HEK293 (cell line): Measurements from ENCODE around the gene MCIDAS.

Experiments used
- BCL11B ChIP-seq: fragments of 450-650 bp; formaldehyde crosslinking; IDR thresholded peaks from 2 replicates; pipeline ENCODE4 v1.5.1; 2016; ENCODE audit warnings: low read depth, missing biosample characterization, missing genetic modification characterization
- GLI2 ChIP-seq: fragments of 450-650 bp; formaldehyde crosslinking; IDR thresholded peaks from 2 replicates; pipeline ENCODE4; 2017; ENCODE audit warnings: missing biosample characterization, missing genetic modification characterization, low read depth, borderline replicate concordance
- GLIS1 ChIP-seq: fragments of 450-650 bp; formaldehyde crosslinking; IDR thresholded peaks from 2 replicates; pipeline ENCODE4 v1.5.1; 2016; ENCODE audit warnings: missing biosample characterization, missing genetic modification characterization
- KLF17 ChIP-seq: fragments of 450-650 bp; formaldehyde crosslinking; IDR thresholded peaks from 2 replicates; pipeline ENCODE4 v1.5.1; 2016; ENCODE audit warnings: missing biosample characterization, missing genetic modification characterization
- KLF8 ChIP-seq: fragments of 450-650 bp; formaldehyde crosslinking; IDR thresholded peaks from 2 replicates; pipeline ENCODE4 v1.5.1; 2016; ENCODE audit warnings: missing biosample characterization, missing genetic modification characterization
- MYNN ChIP-seq: fragments of 450-650 bp; formaldehyde crosslinking; IDR thresholded peaks from 2 replicates; pipeline ENCODE4 v1.5.1; 2016; ENCODE audit warnings: missing biosample characterization, missing genetic modification characterization, borderline replicate concordance
- PRDM10 ChIP-seq: fragments of 450-650 bp; formaldehyde crosslinking; IDR thresholded peaks from 2 replicates; pipeline ENCODE4 v1.5.1; 2016; ENCODE audit warnings: missing biosample characterization, missing genetic modification characterization
- SP7 ChIP-seq: fragments of 450-650 bp; formaldehyde crosslinking; IDR thresholded peaks from 2 replicates; pipeline ENCODE4 v1.5.1; 2016; ENCODE audit warnings: missing biosample characterization, missing genetic modification characterization
- ZNF10 ChIP-seq: fragments of 450-650 bp; formaldehyde crosslinking; IDR thresholded peaks from 2 replicates; pipeline ENCODE4 v1.5.1; 2017; ENCODE audit warnings: missing biosample characterization, missing genetic modification characterization
- ZNF114 ChIP-seq: fragments of 450-650 bp; formaldehyde crosslinking; IDR thresholded peaks from 2 replicates; pipeline ENCODE4 v1.5.0; 2017; ENCODE audit warnings: missing biosample characterization, missing genetic modification characterization
- ZNF140 ChIP-seq: fragments of 450-650 bp; formaldehyde crosslinking; IDR thresholded peaks from 2 replicates; pipeline ENCODE4 v1.5.1; 2016; ENCODE audit warnings: missing biosample characterization, missing genetic modification characterization
- ZNF148 ChIP-seq: fragments of 450-650 bp; formaldehyde crosslinking; IDR thresholded peaks from 2 replicates; pipeline ENCODE4 v1.5.0; 2017; ENCODE audit warnings: missing biosample characterization, missing genetic modification characterization, borderline replicate concordance
- ZNF16 ChIP-seq: fragments of 450-650 bp; formaldehyde crosslinking; IDR thresholded peaks from 2 replicates; pipeline ENCODE4 v1.5.1; 2016; ENCODE audit warnings: low read depth, missing biosample characterization, missing genetic modification characterization
- ZNF184 ChIP-seq: fragments of 450-650 bp; IDR thresholded peaks from 2 replicates; pipeline ENCODE4 v1.5.1; 2018; ENCODE audit warnings: missing biosample characterization, mild to moderate bottlenecking, missing genetic modification characterization
- ZNF2 ChIP-seq: fragments of 450-650 bp; formaldehyde crosslinking; IDR thresholded peaks from 2 replicates; pipeline ENCODE4 v1.5.1; 2016; ENCODE audit warnings: missing biosample characterization, missing genetic modification characterization
- ZNF324 ChIP-seq: fragments of 450-650 bp; formaldehyde crosslinking; IDR thresholded peaks from 2 replicates; pipeline ENCODE4 v1.5.1; 2016; ENCODE audit warnings: missing biosample characterization, missing genetic modification characterization
- ZNF341 ChIP-seq: fragments of 450-650 bp; formaldehyde crosslinking; IDR thresholded peaks from 2 replicates; pipeline ENCODE4; 2016; ENCODE audit warnings: low read depth, missing biosample characterization, missing genetic modification characterization
- ZNF555 ChIP-seq: fragments of 450-650 bp; formaldehyde crosslinking; conservative IDR thresholded peaks from 2 replicates; pipeline ENCODE4 v1.5.1; 2017; ENCODE audit warnings: missing biosample characterization, mild to moderate bottlenecking, missing genetic modification characterization, inconsistent platforms
- ZNF561 ChIP-seq: fragments of 450-650 bp; IDR thresholded peaks from 2 replicates; pipeline ENCODE4 v1.5.1; 2018; ENCODE audit warnings: missing biosample characterization, missing genetic modification characterization, borderline replicate concordance
- ZNF610 ChIP-seq: fragments of 450-650 bp; formaldehyde crosslinking; IDR thresholded peaks from 2 replicates; pipeline ENCODE4 v1.5.1; 2016; ENCODE audit warnings: missing biosample characterization, missing genetic modification characterization, borderline replicate concordance
- TF ChIP-seq, protein P1 (sequence below): fragments of 450-650 bp; formaldehyde crosslinking; IDR thresholded peaks from 2 replicates; pipeline ENCODE4 v1.5.1; 2016; ENCODE audit warnings: missing biosample characterization, missing genetic modification characterization
- TF ChIP-seq, protein P2 (sequence below): fragments of 450-650 bp; formaldehyde crosslinking; IDR thresholded peaks from 2 replicates; pipeline ENCODE4 v1.5.1; 2016; ENCODE audit warnings: missing biosample characterization, missing genetic modification characterization
- TF ChIP-seq, protein P3 (sequence below): fragments of 450-650 bp; formaldehyde crosslinking; IDR thresholded peaks from 2 replicates; pipeline ENCODE4 v1.5.1; 2016; ENCODE audit warnings: missing biosample characterization, missing genetic modification characterization

MCIDAS gene

DNA sequence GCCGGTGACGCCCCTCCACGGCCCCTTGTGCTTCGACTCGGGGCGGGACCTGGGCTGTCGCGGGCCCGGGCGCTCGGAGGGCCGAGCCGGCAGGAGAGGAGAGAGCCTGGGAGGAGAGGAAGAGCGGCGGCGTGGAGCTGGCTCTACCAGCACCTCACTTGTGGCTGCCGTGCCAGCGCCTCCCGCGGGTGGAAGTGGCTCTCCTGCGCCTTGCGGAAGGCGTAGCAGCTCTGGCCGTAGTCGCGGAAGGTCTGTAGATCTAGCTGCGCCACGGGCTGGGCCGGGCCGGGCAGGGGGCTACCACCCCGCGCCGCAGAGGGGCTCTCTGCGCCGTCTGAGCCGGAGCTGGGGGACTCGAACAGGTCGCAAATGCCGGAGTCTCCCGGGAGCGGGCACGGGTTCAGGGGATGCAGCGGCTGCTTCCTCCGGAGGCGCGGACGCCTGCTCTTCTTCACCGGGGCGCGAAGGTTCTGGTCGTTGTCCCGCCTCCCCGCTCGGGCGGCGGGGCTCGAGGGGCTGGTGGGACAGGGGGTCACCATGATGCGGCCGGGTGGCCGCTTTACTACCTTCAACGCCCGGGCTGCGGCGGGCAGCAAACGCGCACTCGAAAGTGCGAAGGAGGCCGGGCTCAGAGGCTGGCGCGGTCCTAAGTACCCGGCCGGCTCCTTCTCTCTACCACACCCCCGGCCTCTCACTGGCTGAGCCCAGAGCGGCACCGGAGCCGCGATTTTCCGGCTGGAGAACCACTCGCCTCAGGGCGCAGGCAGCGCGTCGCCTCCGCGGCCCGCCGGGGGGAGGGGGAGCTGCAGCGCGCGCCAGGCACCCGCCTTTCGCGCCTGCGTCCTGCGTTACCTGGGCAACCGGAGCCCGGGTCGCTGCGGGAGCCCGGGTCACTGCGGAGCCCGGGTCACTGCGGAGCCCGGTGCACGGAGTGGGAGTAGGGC is 6.1 kb upstream of the MCIDAS start, which contains the start of gene CCNO (continued):
- TF ChIP-seq KLF8 (tag by site-specific recombination) (0 out of 2 replicates have a peak, but pooled peaks have one; percentile 31), BCL11B (tag by site-specific recombination) (peak; percentile 67; the same call in 1 of the 2 replicates), ZNF2 (peak; percentile 15; the same call in 1 of the 2 replicates), MYNN (tag by site-specific recombination) (no peak), ZNF561 (tag by site-specific recombination) (peak; percentile 87), ZNF555 (tag by site-specific recombination) (no peak), PRDM10 (peak; percentile 77), ZNF341 (tag by site-specific recombination) (peak; percentile 98), ZNF140 (no peak), GLI2 (tag by site-specific recombination) (no peak), ZNF114 (tag by site-specific recombination) (no peak), SP7 (peak; percentile 42; the same call in 1 of the 2 replicates), ZNF10 (tag by site-specific recombination) (0 out of 2 replicates have a peak, but pooled peaks have one; percentile 29), ZNF148 (no peak), ZNF324 (tag by site-specific recombination) (0 out of 2 replicates have a peak, but pooled peaks have one; percentile 28), KLF17 (no peak), ZNF610 (tag by site-specific recombination) (peak; percentile 59; the same call in 1 of the 2 replicates), ZNF16 (tag by site-specific recombination) (no peak), GLIS1 (tag by site-specific recombination) (peak; percentile 82), ZNF184 (peak; percentile 73; the same call in 1 of the 2 replicates)
- TF ChIP-seq, protein P1, sequence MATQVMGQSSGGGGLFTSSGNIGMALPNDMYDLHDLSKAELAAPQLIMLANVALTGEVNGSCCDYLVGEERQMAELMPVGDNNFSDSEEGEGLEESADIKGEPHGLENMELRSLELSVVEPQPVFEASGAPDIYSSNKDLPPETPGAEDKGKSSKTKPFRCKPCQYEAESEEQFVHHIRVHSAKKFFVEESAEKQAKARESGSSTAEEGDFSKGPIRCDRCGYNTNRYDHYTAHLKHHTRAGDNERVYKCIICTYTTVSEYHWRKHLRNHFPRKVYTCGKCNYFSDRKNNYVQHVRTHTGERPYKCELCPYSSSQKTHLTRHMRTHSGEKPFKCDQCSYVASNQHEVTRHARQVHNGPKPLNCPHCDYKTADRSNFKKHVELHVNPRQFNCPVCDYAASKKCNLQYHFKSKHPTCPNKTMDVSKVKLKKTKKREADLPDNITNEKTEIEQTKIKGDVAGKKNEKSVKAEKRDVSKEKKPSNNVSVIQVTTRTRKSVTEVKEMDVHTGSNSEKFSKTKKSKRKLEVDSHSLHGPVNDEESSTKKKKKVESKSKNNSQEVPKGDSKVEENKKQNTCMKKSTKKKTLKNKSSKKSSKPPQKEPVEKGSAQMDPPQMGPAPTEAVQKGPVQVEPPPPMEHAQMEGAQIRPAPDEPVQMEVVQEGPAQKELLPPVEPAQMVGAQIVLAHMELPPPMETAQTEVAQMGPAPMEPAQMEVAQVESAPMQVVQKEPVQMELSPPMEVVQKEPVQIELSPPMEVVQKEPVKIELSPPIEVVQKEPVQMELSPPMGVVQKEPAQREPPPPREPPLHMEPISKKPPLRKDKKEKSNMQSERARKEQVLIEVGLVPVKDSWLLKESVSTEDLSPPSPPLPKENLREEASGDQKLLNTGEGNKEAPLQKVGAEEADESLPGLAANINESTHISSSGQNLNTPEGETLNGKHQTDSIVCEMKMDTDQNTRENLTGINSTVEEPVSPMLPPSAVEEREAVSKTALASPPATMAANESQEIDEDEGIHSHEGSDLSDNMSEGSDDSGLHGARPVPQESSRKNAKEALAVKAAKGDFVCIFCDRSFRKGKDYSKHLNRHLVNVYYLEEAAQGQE (tag by site-specific recombination): 0 out of 2 replicates have a peak, but pooled peaks have one; percentile 10
- TF ChIP-seq, protein P2, sequence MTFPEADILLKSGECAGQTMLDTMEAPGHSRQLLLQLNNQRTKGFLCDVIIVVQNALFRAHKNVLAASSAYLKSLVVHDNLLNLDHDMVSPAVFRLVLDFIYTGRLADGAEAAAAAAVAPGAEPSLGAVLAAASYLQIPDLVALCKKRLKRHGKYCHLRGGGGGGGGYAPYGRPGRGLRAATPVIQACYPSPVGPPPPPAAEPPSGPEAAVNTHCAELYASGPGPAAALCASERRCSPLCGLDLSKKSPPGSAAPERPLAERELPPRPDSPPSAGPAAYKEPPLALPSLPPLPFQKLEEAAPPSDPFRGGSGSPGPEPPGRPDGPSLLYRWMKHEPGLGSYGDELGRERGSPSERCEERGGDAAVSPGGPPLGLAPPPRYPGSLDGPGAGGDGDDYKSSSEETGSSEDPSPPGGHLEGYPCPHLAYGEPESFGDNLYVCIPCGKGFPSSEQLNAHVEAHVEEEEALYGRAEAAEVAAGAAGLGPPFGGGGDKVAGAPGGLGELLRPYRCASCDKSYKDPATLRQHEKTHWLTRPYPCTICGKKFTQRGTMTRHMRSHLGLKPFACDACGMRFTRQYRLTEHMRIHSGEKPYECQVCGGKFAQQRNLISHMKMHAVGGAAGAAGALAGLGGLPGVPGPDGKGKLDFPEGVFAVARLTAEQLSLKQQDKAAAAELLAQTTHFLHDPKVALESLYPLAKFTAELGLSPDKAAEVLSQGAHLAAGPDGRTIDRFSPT: peak; percentile 42; the same call in 1 of the 2 replicates
- TF ChIP-seq, protein P3, sequence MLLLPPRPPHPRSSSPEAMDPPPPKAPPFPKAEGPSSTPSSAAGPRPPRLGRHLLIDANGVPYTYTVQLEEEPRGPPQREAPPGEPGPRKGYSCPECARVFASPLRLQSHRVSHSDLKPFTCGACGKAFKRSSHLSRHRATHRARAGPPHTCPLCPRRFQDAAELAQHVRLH (tag by site-specific recombination): peak; percentile 71; the same call in 1 of the 2 replicates
